Spleen (tissue), 7 donors: ENCODE measurements around the gene IER5.

ENCODE experiments used
- POLR2A ChIP-seq, 3 donors: fragments of 450-650 bp; IDR thresholded peaks; one replicate each; pipeline ENCODE4 v1.5.1; 2017; ENCODE audit warnings: antibody characterized with exemption in 3 of 3, mild to moderate bottlenecking in 1 of 3
- POLR2AphosphoS5 ChIP-seq, 3 donors: sonication (generic); formaldehyde crosslinking; IDR thresholded peaks; one replicate each; pipeline ENCODE4 v1.5.1; 2017; ENCODE audit warnings: antibody characterized with exemption in 3 of 3
- TF ChIP-seq, protein P1 (sequence below), 11 experiments: fragments of 200-600 bp in 7 of 11; fragments of 450-650 bp in 4 of 11; sonication (generic) in 4 of 11; IDR thresholded peaks in 8 of 11; conservative IDR thresholded peaks in 3 of 11; 1 replicate in 7 of 11; 2 replicates in 4 of 11; pipeline versions ENCODE4 v1.4.0 to v1.8.0; 2016 to 2021; ENCODE audit warnings: antibody characterized with exemption in 11 of 11, inconsistent platforms in 4 of 11, mild to moderate bottlenecking in 1 of 11
- donor health status: DM: no; HTN: no; CAD: no; lungs with moderate emphysema.
- donor health status: DM: no; HTN: no; CAD: no.
- donor health status: DM: no; HTN: no; CAD: no.

DNA sequence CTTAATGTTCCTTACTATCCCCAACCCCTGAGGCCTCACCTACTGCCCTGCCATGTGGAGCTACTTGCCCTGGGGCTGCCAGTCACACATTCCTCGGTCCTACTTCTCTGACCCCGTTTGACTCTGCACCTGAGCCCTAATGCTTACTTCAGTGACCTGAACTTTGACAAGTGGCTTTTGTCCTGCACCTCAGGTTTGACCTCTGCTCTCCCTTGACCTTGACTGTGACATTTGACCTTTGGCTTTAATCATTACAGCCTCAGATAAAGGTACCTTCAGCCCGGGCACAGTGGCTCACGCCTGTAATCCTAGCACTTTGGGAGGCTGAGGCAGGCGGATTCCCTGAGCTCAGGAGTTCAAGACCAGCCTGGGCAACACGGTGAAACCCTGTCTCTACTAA lies 31.9 kb upstream of the IER5 start:
- TF ChIP-seq POLR2A (IDR thresholded peaks at IDR 0.05) (no peak), POLR2AphosphoS5 (IDR thresholded peaks at IDR 0.05) (no peak)
- TF ChIP-seq, protein P1, sequence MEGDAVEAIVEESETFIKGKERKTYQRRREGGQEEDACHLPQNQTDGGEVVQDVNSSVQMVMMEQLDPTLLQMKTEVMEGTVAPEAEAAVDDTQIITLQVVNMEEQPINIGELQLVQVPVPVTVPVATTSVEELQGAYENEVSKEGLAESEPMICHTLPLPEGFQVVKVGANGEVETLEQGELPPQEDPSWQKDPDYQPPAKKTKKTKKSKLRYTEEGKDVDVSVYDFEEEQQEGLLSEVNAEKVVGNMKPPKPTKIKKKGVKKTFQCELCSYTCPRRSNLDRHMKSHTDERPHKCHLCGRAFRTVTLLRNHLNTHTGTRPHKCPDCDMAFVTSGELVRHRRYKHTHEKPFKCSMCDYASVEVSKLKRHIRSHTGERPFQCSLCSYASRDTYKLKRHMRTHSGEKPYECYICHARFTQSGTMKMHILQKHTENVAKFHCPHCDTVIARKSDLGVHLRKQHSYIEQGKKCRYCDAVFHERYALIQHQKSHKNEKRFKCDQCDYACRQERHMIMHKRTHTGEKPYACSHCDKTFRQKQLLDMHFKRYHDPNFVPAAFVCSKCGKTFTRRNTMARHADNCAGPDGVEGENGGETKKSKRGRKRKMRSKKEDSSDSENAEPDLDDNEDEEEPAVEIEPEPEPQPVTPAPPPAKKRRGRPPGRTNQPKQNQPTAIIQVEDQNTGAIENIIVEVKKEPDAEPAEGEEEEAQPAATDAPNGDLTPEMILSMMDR (IDR thresholded peaks at IDR 0.05 in 8 of 11, conservative IDR thresholded peaks at IDR 0.05 in 3 of 11) = no peak
